GM21381 (cell line): ENCODE measurements around the gene SSBP3.

Source experiments
- ATAC-seq: cut with Tn5 transposase; IDR thresholded peaks from one replicate; pipeline ENCODE4 v1.9.1; 2021; ENCODE audit warnings: mild to moderate bottlenecking, moderate library complexity; ENCODE audit not compliant: unreplicated experiment

Gene SSBP3

DNA sequence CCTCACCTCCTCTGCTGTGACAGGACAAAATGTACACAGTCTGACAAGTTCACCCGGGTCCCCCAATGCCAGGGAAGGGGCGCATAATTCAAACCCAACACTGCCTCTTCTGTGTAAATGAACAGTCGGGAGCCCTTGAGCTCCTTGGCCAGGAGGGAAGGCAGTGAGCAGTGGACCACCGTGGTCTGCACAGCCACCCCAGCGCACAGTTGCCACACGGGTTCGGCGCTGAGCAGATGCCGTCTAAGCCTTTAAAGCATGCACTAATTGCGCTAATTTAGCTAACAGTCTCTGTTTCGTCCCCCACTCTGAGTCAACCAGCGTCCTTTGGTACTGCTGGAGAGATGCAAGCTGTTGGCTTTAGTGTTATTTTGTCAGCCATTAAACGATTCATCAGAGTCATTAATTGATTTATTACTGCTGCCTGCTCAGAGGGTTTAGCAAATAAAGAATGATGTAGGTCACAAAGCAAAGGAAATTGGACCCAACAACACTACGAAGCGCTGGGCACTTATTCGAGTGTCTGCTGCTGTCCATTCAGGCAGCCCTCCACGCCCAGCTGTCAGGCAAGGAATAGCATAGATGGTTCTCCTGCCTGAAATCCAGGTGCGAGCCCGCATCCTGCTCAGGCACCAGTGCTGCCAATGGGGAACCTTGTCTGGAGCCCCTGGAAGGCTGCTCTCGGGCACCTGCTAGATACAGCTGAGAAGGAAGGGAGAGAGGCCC lies 114.8 kb downstream of the SSBP3 start:
- ATAC-seq = no peak

DNA sequence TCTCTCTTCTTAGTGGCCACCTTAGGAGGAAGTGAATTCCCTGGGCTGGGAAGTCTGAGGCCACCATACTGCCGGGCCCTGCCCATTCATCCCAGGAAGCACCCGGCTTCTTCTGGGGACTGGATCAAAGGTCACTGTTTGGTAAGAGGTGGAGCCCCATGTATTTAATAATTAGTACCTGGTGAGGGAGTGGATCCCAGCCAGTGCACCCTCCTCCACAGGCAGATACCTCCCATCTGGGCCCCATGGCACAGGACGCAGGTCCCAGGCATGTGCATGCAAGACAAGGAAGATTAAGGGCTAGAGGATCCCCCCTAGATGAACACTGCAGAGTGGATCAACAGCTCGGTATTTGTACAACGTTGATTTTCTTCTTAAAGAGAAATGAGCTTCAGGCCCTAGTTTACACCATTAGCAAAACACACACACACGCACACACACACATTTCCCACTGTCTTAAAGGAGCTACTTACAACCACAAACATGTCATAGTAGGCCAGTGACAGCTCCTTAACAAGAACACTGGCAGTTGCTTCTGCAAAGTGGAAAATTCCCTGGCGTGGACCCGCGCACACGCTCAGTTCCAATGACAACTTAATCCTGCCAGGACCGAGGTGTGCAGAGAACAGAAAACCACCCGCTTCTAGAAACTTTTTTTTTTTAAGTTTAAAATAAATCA lies 115.5 kb downstream of the SSBP3 start:
- ATAC-seq = no peak

DNA sequence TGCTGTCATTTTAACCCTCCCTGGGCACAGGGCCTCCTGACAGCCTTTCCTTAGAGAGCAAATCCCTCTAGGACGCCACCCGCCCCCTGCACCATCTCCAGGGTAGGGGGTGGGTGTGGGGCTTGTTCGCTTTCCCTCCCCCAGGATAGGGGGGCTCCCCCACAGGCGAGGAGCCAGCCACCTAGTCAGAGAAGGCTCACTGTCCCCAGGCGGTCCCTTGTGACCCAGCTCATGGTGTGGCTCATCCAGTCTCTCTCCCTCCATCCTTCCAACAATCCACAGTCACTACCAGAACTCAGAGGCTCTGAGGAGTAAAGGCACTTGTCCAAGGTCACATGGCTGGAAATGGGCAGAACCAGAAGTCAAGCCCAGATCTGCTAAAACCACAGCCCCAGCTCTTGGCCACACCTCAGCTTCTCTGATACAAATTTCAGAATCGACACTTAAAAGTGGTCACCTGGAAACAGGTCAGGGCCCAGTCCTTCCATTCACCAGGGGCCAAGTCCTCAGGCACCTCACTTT lies 116.4 kb downstream of the SSBP3 start:
- no peak for ATAC-seq

DNA sequence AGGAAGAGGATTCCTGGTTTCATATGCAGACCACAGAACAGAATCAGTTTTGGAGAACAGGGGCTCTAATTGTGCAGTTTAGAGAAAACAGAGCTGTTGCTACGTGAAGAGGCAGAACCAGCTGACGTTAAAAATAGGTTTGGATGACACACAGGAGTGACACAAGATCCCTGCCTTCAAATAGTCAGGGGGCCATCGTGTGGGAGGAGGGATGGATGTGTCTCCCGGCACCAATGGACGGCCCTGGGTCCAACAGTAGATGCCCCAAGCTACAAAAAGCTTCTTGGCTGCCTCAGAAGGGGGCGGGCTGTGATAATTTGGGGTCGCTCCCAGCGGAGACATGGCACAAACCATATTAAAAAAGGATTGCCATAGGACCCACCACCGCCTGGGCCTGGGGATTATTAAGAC lies 118.4 kb downstream of the SSBP3 start:
- no peak for ATAC-seq

DNA sequence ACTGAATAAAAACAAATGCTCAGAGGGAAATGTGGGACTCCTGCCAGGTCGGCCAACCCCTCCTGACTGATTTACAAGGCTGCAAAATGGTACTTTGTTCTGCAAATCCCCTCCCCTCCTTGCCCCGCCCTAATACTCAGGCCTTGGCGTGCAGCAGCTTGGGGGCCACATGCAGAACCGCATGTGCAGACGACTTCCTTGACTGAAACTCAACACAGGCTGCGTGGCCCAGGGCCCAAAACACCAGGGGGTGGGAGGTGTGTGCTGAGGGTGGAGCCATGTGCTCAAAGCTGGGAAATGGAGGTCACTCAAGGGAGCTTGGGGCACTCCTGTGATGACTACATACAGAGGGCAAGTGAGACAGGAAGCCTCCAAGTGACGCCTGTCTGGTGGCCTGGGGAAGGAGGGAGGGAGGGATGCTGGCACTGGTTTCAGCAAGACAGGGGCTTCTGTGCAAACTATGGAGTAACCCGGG lies 119.0 kb downstream of the SSBP3 start:
- no peak for ATAC-seq

DNA sequence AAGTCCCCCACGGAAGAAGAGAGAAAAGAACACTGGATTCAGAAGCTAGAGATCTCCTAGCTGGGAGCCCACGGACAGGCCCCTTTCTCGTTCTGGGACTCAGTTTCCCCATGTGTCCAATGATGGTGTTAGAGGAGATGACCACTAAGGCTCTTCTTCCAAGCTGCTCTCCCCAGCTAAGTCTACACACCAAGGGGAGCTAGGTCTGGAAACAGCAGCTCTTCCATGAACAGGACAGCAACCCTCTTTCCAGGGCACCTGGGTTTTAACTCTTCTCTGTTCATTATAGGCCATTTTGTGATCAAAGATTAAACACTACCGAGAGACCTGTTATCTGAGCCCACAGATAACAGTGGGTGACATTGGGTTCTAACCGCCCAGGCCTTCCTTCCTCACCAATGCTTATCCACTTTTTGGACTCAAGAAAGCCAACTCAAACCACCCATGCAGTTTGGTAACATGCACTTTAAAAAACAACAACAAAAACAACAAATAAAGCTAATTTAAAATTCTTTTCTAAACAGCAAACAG lies 120.3 kb downstream of the SSBP3 start:
- no peak for ATAC-seq

DNA sequence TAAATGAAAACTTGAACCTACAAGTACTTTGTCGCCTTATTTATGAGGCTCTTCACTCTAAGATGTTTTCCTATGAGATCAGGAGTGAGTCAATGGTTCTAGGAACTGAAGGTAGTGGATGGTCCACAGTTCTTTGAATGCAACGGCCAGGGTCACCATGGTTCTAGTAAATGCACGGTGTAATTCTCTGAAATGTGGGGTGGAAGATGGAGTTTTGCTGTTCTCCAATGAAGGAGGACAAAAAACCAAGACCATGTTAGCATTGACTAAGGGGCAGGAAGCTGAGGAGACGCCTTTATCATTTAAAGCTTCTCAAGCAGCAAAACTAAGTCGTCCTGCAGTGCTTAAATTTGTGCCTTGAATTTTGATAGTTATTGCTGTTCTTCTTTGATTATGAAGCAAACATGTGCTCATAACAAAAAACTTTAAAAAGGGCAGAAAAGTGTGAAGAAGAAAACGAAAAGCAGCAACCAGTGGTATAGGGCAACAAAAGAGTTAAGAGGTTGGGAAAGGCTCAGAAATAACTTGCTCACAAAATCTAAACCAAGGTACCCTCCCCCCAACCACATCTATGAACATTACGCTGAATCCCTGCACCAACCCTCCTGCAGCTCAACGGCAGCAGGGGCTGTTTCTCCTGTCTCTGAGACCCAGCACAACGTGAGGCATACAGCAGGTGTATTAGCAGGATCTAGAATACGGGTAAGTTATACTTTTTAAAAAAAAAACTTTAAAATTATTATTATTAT lies 121.2 kb downstream of the SSBP3 start:
- no peak for ATAC-seq

DNA sequence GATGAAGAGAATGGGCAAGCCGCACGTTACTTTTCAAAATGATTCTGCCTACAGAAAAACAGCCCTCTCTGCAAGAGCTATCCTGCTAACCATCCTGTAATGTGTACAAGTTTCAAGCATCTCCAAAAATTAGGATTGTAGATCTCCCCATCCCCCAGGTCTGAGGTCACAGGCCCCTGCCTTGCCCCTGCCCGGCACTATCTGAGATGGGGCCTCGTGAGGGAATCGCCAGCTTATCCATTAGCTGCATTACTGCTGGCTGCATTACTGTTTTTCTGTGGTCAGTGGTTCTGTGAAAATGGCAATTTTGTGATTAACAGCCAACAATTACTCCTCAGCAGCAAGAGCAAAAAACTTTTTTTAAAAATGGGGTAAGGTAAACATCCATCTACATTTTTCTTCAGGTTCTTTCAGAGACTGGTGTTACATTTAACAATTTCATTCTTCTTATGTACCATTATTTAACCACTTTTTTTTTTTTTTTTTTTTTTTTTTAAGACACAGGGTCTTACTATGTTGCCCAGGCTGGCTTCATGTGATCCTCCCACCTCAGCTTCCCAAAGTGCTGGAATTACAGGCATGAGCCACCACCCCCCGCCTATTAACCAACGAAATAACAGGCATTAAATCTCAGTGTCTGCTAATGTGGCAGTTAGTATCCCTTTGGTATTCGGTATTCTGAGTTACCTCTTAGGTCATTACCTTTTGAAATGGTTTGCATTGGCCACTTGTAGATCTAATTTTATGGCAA lies 122.4 kb downstream of the SSBP3 start:
- ATAC-seq = no peak

DNA sequence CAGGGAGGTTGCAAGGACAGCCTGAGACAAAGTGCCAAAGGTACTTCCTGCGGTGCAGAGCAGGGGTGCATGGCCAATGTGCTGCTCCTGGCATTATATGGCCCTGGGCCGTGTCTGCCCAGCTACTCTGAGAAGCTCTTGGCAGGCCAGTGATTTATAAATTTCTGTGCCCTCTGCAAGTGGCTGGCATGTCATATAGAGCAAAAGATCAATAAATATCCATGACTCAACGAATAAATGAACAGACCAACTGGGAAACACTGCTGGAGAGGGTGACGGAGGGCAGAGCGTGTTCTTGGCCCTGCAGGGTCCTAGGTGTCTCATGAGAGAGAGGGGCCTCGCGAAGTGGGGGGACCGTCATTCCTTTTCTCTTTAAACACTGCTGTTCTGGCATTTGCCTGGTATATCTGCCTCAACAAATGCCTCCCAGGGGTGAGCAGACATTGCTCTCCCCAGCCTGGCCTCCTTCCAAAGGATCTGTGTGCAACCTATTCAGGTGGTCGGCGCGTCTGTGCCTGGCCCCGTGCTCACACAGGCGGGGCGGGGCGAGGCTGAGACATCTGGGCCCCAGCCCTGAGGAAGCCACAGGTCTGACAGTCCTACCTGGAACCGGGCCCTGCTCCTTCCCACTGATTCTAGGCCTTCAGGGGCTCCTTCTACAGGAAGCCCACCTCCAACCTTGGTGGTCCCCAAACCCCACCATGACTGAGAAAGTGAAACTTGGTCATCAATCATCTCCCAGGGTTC lies 123.9 kb downstream of the SSBP3 start:
- no peak for ATAC-seq

DNA sequence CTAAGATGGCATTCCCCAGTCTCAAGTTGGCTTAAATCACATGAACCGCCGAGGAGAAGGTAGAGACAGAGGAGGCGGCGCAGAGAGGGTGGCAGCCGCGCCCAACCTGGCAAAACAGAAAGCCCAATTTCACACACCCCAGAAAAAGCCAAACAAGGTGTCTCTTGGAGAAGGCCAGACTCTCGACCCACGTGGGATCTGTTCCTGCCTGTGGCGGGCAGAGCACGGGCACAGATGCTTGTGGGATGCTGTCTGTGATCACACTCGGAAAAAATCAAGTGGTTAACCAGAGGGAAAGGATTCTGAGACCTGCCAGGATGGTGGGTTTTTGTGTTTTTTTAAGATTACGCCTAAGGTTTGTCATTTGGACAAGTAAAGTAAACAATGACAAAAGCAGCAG lies 125.5 kb downstream of the SSBP3 start:
- no peak for ATAC-seq

DNA sequence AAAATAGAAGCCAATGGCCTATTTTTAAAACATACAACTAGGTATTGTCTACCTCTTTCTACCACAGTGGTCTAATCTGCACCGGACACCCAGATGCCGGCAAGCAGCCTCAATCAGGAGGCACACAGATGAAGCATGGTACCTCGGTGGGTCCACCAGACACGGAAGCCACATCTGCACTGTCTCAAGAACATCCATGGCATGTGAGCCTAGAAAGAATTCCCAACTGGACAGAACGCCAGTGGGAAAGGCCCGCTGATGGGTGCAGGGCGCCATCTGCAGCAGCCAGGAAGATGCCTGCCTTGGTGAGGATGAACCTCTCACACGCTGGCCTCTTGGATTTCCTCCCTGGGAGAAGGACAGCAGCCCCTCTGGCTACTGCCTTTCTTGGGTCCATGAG lies 126.7 kb downstream of the SSBP3 start:
- no peak for ATAC-seq

DNA sequence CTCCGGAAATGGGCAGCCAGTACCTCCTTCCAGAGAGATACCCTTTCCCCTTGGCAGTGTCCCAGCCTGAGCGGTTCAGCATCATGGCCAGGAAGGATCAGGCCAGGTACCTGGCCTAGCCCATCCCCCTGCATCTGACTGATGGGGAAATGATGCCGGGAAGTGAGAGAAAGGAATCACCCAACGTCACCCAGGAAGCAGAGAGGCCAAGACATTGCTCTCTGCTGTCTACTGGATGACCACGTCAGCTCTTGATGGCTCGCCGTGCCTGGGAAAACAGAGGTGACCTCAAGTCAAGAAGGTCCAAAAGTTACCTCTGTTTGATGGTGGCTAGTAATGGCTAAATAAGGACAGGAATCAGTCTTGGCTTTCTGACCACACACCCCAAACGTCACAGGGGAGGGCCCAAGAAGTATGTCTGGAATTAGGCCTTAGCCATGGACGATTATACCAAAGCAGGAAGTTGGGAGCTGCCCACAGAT lies 127.2 kb downstream of the SSBP3 start:
- no peak for ATAC-seq

DNA sequence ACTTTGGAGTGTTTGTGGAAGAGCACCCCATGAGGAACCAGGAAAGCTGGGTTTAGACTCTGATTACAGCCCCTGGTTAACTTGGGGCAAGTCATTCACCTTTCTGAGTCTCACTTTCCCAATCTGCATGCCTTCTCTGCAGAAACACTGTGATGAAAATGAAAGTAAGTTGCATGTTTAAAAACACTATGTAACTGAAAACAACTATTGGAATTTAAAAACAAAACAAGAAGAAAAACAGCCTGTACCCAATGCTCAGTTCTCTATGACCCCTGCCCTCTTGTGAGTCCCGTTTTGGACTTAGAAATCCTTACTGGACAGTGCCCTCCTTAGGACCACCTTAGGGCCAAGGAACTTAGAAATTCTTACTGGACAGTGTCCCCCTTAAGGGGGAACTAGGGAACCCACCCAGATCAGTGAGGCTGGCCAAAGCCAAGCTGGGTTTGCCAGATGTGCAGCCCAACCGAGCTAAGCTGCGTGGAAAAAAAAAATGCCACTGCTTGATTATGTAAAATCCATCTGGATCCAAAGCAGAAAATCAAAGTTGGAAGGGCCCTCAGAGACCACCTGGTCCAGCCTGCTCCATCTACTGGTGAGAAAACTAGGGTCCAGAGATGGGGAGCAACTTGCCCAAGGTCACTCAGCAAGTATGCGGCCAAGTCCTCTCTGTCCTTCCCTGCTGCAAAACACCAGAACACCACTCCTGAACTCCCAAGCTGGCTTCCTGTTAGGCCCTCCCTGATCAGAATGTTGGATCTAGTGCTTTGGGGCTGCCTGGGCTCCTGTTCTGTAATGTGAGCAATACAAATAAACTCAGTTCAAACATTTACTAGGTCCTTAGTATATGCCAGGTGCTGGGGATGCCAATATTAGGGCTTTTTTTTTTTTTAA lies 128.5 kb downstream of the SSBP3 start:
- ATAC-seq = no peak

DNA sequence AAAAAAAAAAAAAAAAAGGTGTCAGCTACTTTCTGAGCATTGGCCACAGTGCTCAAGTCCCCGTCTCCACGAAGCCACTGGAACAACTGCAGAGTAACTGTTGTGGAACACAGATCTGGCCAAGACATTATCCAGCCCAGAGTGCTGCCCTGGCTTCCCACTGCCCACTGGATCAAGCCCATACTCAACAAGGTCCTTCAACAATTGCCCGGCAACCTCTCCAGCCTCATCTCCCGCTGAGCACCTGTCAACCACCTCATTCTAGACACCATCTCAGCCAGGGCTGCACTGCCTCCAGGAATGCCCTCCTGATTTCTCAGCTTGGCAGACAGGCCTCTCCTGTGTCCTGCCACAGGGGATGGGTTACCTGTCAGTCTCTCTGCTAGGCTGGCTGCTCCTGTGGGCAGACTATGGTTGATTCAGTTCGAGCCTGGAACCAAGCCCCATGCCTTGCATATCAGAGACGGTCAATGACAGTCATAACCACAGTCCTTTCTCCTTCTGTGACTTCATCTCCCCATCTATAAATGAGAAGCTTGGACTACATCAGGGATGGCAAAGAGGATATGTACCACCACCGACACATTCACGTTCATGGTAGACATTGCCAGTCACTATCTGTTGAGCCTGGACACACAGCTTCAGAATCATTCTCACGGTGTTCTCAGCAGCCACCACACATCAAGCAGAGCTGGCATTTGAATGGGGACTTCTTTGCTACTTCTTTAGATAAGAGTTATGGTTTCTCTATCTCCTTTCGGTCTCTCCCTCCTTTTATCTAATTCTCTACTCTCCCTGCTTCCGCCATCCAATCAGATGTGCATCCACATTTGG lies 129.4 kb downstream of the SSBP3 start:
- ATAC-seq = no peak

DNA sequence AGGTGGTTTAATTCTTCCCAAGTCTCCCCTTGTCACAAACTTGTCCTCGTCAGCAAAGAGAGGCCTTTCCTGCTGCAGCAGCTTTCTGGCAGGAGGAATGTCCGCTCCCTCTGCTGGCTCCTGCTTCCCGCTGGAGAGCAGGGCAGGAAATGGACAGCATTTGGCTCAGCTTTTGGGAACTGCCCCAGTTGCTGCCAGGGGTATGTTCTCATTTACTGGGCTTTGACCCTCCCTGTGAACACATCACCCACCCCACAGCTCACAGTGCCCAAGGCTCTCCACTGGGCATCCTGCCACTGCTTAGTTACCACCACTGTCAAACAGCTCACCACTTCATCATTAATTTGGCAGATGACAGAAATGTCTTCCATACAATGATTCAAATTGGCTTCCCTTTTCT lies 130.8 kb downstream of the SSBP3 start:
- ATAC-seq = no peak

DNA sequence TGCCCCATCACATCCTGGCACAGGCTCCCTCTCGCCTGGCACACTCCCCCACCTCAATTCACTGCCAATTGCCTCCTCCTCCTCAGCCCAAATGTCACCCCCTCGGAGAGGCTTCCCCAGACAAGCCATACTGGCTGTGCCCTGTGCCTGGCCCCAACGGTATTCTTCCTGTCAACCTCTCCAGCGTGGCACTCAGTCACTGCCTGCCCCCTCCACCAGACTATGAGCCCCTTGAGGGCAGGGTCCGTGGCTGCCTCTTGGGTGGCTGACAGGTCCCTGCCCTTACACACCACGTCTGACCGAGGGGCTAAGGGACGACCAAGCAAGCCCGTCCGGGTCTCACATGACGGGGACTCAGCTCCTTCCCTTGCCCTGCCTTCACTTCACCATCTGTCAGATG lies 131.3 kb downstream of the SSBP3 start:
- ATAC-seq = no peak

DNA sequence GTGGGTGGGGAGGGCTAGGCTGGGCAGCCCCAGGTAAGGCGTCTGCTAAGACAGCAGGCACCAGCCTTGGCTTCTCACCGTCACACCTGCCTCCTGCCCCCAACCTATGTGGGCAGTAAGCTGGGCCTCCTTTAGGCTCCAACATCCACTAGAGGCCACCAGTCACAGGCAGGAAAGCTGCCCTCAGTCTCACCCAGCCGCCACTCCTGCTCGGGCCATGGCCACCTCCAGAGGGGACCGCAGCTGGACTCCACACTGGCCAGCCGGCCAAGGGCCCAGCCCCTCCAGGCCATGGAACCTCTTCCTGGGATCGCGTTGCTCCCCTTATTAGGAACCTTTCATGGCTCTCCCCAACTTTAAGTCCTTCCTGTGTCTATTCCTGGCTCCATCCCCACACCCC lies 131.7 kb downstream of the SSBP3 start:
- ATAC-seq = no peak

DNA sequence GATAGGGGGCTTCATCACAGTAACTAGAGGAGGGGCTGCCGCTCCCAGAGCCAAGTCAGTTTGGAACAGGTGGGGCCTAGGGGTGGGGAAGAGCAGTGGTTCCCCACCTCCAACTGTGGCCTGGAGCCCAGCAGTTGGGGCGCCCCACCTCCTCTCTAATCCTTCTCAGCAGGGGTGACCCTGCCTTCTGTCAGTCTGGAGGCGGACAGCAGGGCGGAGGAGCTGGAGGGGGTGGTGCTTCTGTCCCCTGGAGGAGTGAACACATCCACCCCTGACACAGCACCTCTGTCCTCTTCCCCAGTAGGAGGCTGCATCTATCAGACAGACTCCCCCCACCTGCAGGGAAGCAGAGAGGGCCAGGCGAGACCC lies 132.4 kb downstream of the SSBP3 start:
- no peak for ATAC-seq
